Spleen (tissue), 7 donors: Measurements from ENCODE around the gene IGSF9B.

Experiments
- POLR2AphosphoS5 ChIP-seq, 3 donors: sonication (generic); formaldehyde crosslinking; IDR thresholded peaks; one replicate each; pipeline ENCODE4 v1.5.1; 2017; ENCODE audit warnings: antibody characterized with exemption in 3 of 3
- TF ChIP-seq, protein P1 (sequence below), 11 experiments: fragments of 200-600 bp in 7 of 11; fragments of 450-650 bp in 4 of 11; sonication (generic) in 4 of 11; IDR thresholded peaks in 8 of 11; conservative IDR thresholded peaks in 3 of 11; 1 replicate in 7 of 11; 2 replicates in 4 of 11; pipeline versions ENCODE4 v1.4.0 to v1.8.0; 2016 to 2021; ENCODE audit warnings: antibody characterized with exemption in 11 of 11, inconsistent platforms in 4 of 11, mild to moderate bottlenecking in 1 of 11
- donor health status: DM: no; HTN: no; CAD: no; lungs with moderate emphysema.
- donor health status: DM: no; HTN: no; CAD: no.
- donor health status: DM: no; HTN: no; CAD: no.

GRCh38 chr11:133931449-133932060, 25.2 kb downstream of the IGSF9B start:
- TF ChIP-seq, protein P1, sequence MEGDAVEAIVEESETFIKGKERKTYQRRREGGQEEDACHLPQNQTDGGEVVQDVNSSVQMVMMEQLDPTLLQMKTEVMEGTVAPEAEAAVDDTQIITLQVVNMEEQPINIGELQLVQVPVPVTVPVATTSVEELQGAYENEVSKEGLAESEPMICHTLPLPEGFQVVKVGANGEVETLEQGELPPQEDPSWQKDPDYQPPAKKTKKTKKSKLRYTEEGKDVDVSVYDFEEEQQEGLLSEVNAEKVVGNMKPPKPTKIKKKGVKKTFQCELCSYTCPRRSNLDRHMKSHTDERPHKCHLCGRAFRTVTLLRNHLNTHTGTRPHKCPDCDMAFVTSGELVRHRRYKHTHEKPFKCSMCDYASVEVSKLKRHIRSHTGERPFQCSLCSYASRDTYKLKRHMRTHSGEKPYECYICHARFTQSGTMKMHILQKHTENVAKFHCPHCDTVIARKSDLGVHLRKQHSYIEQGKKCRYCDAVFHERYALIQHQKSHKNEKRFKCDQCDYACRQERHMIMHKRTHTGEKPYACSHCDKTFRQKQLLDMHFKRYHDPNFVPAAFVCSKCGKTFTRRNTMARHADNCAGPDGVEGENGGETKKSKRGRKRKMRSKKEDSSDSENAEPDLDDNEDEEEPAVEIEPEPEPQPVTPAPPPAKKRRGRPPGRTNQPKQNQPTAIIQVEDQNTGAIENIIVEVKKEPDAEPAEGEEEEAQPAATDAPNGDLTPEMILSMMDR (IDR thresholded peaks at IDR 0.05 in 8 of 11, conservative IDR thresholded peaks at IDR 0.05 in 3 of 11), result no peak
- no peak for TF ChIP-seq POLR2AphosphoS5 (IDR thresholded peaks at IDR 0.05)
